Stimulated activated CD8-positive, alpha-beta memory T cell treated with anti-CD3 and anti-CD28 coated beads, Interleukin-12 subunit alpha, Interleukin-12 subunit beta, amount 100 ng/mL, for 4 hours (primary cell): ENCODE measurements around the gene OR2V2.

Experiments used
- DNase-seq: peaks from one replicate; pipeline ENCODE4 v3.0.0-alpha.2; 2020; ENCODE audit warnings: low read depth

Gene OR2V2

GRCh38 chr5:181190711-181191525, 43.5 kb downstream of the OR2V2 start:
- DNase-seq: peak; percentile 39

GRCh38 chr5:181191526-181192336, 44.3 kb downstream of the OR2V2 start:
- peak; percentile 94 for DNase-seq

- no peak for DNase-seq
Measured at GRCh38 chr5:181192337-181193046, 45.1 kb downstream of the OR2V2 start.

- DNase-seq: no peak
Measured at GRCh38 chr5:181193656-181194055, 46.3 kb downstream of the OR2V2 start.

DNA sequence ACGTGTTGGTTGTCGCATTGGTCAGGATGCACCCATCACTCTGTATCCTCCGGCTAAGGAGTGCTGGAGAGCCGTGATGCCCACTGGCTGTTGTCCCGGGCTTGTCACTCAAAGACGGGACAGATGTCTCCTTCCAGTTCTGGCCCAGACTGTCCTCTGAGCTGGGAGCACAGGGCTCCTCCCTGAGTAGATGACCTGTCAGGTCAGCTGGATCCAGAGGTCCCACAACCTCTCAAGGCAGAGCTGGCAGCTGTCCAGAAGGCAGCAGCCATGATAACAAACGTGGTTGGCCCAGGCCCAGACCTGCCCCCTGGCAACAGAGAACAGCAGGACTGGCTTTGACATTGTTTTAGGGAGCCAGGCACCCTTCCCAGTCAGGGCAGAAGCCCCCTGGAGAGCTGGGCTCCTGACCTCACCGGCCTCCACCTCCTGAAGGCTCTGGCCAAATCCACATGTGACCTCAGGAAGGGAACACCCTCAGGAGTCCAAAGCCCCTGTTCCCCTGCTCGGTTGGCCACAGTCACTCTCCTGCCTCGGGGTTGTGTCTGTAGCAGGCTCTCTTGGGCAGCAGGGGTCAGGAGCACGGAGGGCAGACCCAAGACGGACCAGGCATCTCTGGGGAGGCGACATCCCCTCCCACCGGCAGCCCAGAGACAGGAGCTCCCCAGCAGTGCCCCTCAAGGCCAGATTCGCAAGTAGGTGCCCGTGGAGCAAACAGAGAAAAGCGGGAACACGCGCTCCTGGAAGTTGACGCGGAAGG, 47.3 kb downstream of the OR2V2 start:
- DNase-seq: no peak

GRCh38 chr5:181195249-181195761, 47.9 kb downstream of the OR2V2 start:
- DNase-seq: no peak

GRCh38 chr5:181197326-181197951, 50.1 kb downstream of the OR2V2 start:
- DNase-seq: no peak

DNA sequence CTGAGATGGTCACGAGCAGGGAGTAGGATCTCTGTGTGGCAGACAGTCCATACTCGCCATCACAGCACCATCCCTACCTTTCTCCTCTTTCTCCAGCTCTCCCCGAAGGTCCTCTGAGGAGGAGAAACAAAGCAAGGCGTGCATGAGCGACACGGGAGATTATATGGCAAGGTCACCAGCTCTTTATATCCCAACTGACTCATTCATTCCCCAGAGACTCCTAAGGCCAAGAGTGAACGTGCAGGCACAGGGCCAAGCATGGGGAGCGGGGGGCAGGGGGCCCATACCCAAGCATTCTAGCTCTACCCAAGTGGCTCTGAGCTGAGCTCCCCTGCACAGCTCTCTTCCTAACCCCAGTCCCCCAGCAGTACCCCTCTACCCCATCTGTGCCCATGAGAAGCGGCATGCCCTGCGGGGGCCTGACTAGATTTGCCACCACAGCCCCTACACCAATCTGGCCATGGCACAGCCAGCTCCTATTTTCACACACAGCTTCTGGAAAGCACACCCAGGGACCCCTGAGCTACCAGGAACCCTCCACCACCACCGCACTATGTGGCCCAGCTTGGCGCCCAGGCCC, 50.8 kb downstream of the OR2V2 start:
- no peak for DNase-seq

GRCh38 chr5:181198905-181199519, 51.6 kb downstream of the OR2V2 start:
- DNase-seq: no peak

GRCh38 chr5:181199881-181200638, 52.7 kb downstream of the OR2V2 start:
- DNase-seq: no peak

- DNase-seq: no peak
Measured at GRCh38 chr5:181200816-181201215, 53.4 kb downstream of the OR2V2 start.

GRCh38 chr5:181203093-181203711, 55.8 kb downstream of the OR2V2 start:
- DNase-seq: no peak

DNA sequence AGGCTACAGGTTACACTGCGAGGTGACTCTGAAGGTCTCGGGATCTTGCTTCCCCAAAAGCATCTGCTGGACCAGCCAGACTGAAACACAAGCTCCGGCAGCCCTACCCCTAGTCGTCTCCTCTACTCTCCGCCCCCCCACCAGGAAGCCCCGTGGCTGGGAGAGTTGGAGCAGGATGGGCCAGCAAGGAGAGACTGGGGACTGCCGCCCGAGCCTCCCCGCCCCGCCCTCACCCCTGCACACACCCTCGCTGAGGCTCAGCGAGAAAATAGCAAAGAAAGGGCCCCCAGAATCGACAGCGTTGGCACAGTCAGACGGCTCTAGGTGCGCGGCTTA, 56.4 kb downstream of the OR2V2 start:
- DNase-seq: no peak

DNA sequence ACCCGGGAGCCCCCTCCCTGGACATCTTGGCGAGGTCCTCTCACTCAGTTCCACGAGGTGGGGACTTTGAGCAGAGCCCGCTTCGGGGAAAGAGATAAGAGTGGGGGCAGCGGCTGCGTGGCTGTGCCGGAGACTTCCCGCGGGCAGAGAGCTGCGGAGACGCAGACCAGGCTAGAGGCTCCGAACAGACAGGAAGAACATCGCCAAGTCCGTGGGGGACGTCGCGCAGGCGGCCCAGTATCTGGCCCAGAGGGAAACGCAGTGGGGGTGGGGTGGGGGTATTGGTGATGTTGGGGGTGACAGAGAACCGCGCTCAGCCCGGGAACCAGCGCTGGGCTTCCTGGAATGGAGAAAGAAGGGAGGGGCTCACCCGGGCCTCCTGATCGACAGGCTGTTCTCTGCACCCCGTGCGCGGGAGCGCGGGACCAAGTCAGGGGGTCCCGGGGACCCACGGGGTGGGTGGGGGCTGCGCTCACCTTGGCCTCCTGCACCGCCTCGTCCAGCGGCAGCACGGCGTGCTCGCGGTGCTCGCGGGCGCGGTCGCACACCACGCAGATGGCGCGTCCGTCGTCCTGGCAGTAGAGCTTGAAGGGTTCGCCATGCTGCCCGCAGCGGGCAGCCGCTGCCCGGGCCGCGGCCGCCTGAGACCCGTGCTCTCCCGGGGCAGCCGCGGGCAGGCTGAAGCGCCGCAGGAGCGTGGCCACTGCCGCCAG, 56.9 kb downstream of the OR2V2 start:
- DNase-seq: no peak

DNA sequence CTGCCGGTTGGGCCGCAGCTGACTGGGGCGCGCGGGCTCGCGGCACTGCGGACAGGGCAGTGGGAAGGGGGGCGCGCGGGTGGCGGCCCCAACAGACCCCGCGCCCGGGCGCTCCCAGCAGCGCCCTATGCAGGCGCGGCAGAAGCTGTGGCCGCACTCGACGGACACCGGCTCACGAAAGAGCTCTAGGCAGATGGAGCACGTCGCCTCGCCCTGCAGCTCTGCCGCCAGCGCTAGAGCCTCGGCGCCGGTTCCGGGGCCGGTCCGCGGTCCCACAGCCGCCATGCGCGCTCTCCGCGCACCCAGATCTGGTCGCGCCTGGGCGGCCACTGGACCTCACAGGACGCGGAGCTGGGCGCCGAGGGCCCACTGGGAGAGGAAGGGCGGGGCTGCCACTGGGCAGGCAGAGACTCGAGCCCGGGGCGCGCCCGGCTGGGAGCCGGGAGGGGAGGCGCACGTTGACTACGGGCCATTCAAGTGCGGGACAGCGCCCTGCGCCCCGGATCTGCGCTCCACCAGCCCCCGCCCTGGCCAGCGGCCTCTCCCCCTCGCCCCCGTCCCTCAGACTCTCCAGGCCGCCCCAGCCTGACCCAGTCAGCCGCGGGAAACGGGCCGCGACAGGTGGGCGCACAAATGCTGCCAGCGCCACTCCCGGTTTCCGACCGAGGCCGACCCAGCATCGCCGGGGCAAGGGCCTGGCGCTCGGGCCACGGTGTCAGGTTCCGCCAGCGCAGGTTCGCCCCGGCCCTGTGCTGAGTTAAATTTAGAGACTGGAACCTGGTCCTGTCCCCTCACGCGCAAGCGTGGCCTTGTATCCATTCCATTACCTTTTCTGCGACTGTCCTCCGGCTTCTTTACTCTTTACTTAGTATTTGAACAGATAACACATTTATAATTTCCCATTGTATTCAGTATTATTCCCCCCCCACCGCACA, 57.7 kb downstream of the OR2V2 start, which contains the start of gene TRIM7:
Gene TRIM7 (minus strand): TSS at position 371 of the 935 bp plus-strand sequence. CDS start 86 bp downstream, at position 285.
- DNase-seq: no peak

- no peak for DNase-seq
Measured at GRCh38 chr5:181205761-181206649, 58.6 kb downstream of the OR2V2 start.
